B cell (primary cell): ENCODE data around the gene ISLR2.

Experiments used
- CTCF ChIP-seq: fragments of 200-600 bp; IDR thresholded peaks from one replicate; pipeline ENCODE4 v1.8.0; 2022; ENCODE audit warnings: antibody characterized with exemption, mild to moderate bottlenecking
- EZH2 ChIP-seq: IDR thresholded peaks from 2 replicates; pipeline ENCODE4 v1.6.1; 2012; ENCODE audit warnings: borderline replicate concordance, low read depth, mild to moderate bottlenecking, moderate library complexity, low read length; ENCODE audit not compliant: insufficient read depth, poor library complexity, severe bottlenecking

- no peak for TF ChIP-seq EZH2
- no peak for TF ChIP-seq CTCF
Observed at GRCh38 chr15:74176262-74177214, 46.2 kb downstream of the ISLR2 start.
